HEK293 (cell line): ENCODE results near the gene NREP.

Experiments used
- EGR2 ChIP-seq: fragments of 450-650 bp; formaldehyde crosslinking; IDR thresholded peaks from 2 replicates; pipeline ENCODE4 v1.5.1; 2016; ENCODE audit warnings: low read depth, missing biosample characterization, missing genetic modification characterization
- KLF1 ChIP-seq: fragments of 450-650 bp; formaldehyde crosslinking; IDR thresholded peaks from 2 replicates; pipeline ENCODE4 v1.5.1; 2016; ENCODE audit warnings: missing biosample characterization, missing genetic modification characterization
- MEIS1 ChIP-seq: sonication (generic); formaldehyde crosslinking; IDR thresholded peaks from 2 replicates; pipeline ENCODE4 v1.8.1; 2022; ENCODE audit warnings: missing genetic modification reagents, mild to moderate bottlenecking, borderline replicate concordance
- MZF1 ChIP-seq: fragments of 450-650 bp; formaldehyde crosslinking; IDR thresholded peaks from 2 replicates; pipeline ENCODE4 v1.5.1; 2017; ENCODE audit warnings: missing biosample characterization, missing genetic modification characterization, borderline replicate concordance
- OVOL3 ChIP-seq: fragments of 450-650 bp; formaldehyde crosslinking; IDR thresholded peaks from 2 replicates; pipeline ENCODE4 v1.5.1; 2016; ENCODE audit warnings: missing biosample characterization, missing genetic modification characterization
- SCRT2 ChIP-seq: fragments of 450-650 bp; formaldehyde crosslinking; IDR thresholded peaks from 2 replicates; pipeline ENCODE4 v1.5.1; 2016; ENCODE audit warnings: missing biosample characterization, missing genetic modification characterization
- YY1 ChIP-seq: fragments of 450-650 bp; formaldehyde crosslinking; IDR thresholded peaks from 2 replicates; pipeline ENCODE4 v1.5.1; 2018; ENCODE audit warnings: missing biosample characterization, missing genetic modification characterization
- ZEB2 ChIP-seq: fragments of 450-650 bp; formaldehyde crosslinking; IDR thresholded peaks from 2 replicates; pipeline ENCODE4 v1.5.1; 2016; ENCODE audit warnings: missing biosample characterization, missing genetic modification characterization
- ZNF112 ChIP-seq: fragments of 450-650 bp; formaldehyde crosslinking; IDR thresholded peaks from 2 replicates; pipeline ENCODE4 v1.5.0; 2017; ENCODE audit warnings: missing biosample characterization, missing genetic modification characterization
- ZNF140 ChIP-seq: fragments of 450-650 bp; formaldehyde crosslinking; IDR thresholded peaks from 2 replicates; pipeline ENCODE4 v1.5.1; 2016; ENCODE audit warnings: missing biosample characterization, missing genetic modification characterization
- ZNF184 ChIP-seq: fragments of 450-650 bp; IDR thresholded peaks from 2 replicates; pipeline ENCODE4 v1.5.1; 2018; ENCODE audit warnings: missing biosample characterization, mild to moderate bottlenecking, missing genetic modification characterization
- ZNF239 ChIP-seq: fragments of 450-650 bp; formaldehyde crosslinking; IDR thresholded peaks from 2 replicates; pipeline ENCODE4 v1.5.1; 2016; ENCODE audit warnings: missing biosample characterization, missing genetic modification characterization
- ZNF324 ChIP-seq: fragments of 450-650 bp; formaldehyde crosslinking; IDR thresholded peaks from 2 replicates; pipeline ENCODE4 v1.5.1; 2016; ENCODE audit warnings: missing biosample characterization, missing genetic modification characterization
- ZNF654 ChIP-seq: fragments of 450-650 bp; formaldehyde crosslinking; IDR thresholded peaks from 2 replicates; pipeline ENCODE4 v1.5.1; 2016; ENCODE audit warnings: low read depth, missing biosample characterization, missing genetic modification characterization
- ZNF701 ChIP-seq: fragments of 450-650 bp; formaldehyde crosslinking; IDR thresholded peaks from 2 replicates; pipeline ENCODE4 v1.5.1; 2016; ENCODE audit warnings: missing biosample characterization, missing genetic modification characterization
- ZNF792 ChIP-seq: fragments of 450-650 bp; formaldehyde crosslinking; IDR thresholded peaks from 2 replicates; pipeline ENCODE4 v1.5.1; 2016; ENCODE audit warnings: missing biosample characterization, missing genetic modification characterization
- ZXDB ChIP-seq: fragments of 450-650 bp; formaldehyde crosslinking; IDR thresholded peaks from 2 replicates; pipeline ENCODE4 v1.5.1; 2016; ENCODE audit warnings: missing biosample characterization, missing genetic modification characterization
- TF ChIP-seq, protein P1 (sequence below): fragments of 450-650 bp; formaldehyde crosslinking; IDR thresholded peaks from 2 replicates; pipeline ENCODE4 v1.5.1; 2016; ENCODE audit warnings: missing biosample characterization, missing genetic modification characterization
- TF ChIP-seq, protein P2 (sequence below): fragments of 450-650 bp; formaldehyde crosslinking; conservative IDR thresholded peaks from 2 replicates; pipeline ENCODE4 v1.5.1; 2016; ENCODE audit warnings: low read depth, missing biosample characterization, missing genetic modification characterization
- TF ChIP-seq, protein P3 (sequence below): fragments of 450-650 bp; formaldehyde crosslinking; IDR thresholded peaks from 2 replicates; pipeline ENCODE4 v1.5.1; 2016; ENCODE audit warnings: missing biosample characterization, missing genetic modification characterization
- TF ChIP-seq, protein P4 (sequence below): fragments of 450-650 bp; formaldehyde crosslinking; IDR thresholded peaks from 2 replicates; pipeline ENCODE4 v1.5.1; 2016; ENCODE audit warnings: missing biosample characterization, missing genetic modification characterization, low read depth
- TF ChIP-seq, protein P5 (sequence below): fragments of 450-650 bp; formaldehyde crosslinking; IDR thresholded peaks from 2 replicates; pipeline ENCODE4 v1.5.1; 2017; ENCODE audit warnings: missing biosample characterization, missing genetic modification characterization
- TF ChIP-seq, protein P6 (sequence below): fragments of 450-650 bp; formaldehyde crosslinking; IDR thresholded peaks from 2 replicates; pipeline ENCODE4 v1.5.1; 2017; ENCODE audit warnings: missing biosample characterization, missing genetic modification characterization
- TF ChIP-seq, protein P7 (sequence below): fragments of 450-650 bp; formaldehyde crosslinking; IDR thresholded peaks from 2 replicates; pipeline ENCODE4 v1.5.1; 2017; ENCODE audit warnings: missing biosample characterization, mild to moderate bottlenecking, missing genetic modification characterization, moderate library complexity

NREP gene

DNA sequence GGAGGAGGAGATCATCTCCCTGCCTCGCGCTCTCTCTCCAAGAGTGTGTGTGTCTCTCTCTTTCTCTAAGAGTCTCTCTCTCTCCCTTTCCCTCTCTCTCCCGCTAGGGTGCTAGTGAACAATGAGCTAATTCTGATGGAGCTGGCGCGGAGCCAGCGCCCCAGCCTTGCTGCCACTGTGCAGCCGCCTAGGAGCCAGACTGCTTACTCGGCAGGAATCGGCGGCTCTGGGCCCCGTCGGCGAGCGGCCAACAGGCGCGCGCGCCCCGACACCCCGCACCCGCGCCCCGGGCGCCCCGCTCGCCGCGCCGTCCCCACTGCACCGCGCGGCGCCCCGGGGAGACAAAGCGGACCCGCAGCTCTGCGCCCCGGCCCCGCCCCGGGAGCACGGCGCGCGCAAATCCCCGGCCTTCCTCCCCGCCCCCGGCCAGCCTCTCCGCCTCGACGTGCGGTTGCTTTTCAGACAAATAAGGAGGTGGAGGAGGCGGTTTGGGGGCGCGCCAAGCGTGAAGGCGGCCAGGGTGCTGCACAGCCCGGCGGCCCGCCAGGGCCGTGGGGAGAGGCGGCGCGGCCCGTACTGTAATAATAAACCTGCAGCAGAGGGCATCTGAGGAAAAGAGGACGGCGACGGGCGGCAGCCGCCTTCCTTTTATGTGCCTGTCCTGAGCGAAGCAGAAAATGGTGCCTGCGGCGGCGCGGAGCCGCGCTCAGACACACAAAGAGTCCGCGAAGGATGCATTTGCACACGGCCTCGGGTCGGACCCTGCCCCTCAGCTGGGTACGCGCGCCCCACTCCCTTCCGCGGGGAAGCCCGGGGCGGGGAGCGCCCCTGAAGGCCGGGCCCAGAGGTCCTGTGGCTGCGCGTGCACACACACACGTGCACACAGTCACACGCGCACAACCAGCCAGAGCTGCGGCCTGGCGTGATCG is 625 bp upstream of the NREP start (continued):
- TF ChIP-seq, protein P1, sequence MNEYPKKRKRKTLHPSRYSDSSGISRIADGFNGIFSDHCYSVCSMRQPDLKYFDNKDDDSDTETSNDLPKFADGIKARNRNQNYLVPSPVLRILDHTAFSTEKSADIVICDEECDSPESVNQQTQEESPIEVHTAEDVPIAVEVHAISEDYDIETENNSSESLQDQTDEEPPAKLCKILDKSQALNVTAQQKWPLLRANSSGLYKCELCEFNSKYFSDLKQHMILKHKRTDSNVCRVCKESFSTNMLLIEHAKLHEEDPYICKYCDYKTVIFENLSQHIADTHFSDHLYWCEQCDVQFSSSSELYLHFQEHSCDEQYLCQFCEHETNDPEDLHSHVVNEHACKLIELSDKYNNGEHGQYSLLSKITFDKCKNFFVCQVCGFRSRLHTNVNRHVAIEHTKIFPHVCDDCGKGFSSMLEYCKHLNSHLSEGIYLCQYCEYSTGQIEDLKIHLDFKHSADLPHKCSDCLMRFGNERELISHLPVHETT: peak; percentile 36; the same call in 1 of the 2 replicates
- peak; percentile 98 for TF ChIP-seq ZXDB (tag by site-specific recombination)
- TF ChIP-seq, protein P2, sequence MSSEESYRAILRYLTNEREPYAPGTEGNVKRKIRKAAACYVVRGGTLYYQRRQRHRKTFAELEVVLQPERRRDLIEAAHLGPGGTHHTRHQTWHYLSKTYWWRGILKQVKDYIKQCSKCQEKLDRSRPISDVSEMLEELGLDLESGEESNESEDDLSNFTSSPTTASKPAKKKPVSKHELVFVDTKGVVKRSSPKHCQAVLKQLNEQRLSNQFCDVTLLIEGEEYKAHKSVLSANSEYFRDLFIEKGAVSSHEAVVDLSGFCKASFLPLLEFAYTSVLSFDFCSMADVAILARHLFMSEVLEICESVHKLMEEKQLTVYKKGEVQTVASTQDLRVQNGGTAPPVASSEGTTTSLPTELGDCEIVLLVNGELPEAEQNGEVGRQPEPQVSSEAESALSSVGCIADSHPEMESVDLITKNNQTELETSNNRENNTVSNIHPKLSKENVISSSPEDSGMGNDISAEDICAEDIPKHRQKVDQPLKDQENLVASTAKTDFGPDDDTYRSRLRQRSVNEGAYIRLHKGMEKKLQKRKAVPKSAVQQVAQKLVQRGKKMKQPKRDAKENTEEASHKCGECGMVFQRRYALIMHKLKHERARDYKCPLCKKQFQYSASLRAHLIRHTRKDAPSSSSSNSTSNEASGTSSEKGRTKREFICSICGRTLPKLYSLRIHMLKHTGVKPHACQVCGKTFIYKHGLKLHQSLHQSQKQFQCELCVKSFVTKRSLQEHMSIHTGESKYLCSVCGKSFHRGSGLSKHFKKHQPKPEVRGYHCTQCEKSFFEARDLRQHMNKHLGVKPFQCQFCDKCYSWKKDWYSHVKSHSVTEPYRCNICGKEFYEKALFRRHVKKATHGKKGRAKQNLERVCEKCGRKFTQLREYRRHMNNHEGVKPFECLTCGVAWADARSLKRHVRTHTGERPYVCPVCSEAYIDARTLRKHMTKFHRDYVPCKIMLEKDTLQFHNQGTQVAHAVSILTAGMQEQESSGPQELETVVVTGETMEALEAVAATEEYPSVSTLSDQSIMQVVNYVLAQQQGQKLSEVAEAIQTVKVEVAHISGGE: peak; percentile 34; the same call in 1 of the 2 replicates
- TF ChIP-seq, protein P3, sequence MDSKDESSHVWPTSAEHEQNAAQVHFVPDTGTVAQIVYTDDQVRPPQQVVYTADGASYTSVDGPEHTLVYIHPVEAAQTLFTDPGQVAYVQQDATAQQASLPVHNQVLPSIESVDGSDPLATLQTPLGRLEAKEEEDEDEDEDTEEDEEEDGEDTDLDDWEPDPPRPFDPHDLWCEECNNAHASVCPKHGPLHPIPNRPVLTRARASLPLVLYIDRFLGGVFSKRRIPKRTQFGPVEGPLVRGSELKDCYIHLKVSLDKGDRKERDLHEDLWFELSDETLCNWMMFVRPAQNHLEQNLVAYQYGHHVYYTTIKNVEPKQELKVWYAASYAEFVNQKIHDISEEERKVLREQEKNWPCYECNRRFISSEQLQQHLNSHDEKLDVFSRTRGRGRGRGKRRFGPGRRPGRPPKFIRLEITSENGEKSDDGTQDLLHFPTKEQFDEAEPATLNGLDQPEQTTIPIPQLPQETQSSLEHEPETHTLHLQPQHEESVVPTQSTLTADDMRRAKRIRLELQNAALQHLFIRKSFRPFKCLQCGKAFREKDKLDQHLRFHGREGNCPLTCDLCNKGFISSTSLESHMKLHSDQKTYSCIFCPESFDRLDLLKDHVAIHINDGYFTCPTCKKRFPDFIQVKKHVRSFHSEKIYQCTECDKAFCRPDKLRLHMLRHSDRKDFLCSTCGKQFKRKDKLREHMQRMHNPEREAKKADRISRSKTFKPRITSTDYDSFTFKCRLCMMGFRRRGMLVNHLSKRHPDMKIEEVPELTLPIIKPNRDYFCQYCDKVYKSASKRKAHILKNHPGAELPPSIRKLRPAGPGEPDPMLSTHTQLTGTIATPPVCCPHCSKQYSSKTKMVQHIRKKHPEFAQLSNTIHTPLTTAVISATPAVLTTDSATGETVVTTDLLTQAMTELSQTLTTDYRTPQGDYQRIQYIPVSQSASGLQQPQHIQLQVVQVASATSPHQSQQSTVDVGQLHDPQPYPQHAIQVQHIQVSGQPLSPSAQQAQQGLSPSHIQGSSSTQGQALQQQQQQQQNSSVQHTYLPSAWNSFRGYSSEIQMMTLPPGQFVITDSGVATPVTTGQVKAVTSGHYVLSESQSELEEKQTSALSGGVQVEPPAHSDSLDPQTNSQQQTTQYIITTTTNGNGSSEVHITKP (tag by site-specific recombination): peak; percentile 47
- TF ChIP-seq, protein P4, sequence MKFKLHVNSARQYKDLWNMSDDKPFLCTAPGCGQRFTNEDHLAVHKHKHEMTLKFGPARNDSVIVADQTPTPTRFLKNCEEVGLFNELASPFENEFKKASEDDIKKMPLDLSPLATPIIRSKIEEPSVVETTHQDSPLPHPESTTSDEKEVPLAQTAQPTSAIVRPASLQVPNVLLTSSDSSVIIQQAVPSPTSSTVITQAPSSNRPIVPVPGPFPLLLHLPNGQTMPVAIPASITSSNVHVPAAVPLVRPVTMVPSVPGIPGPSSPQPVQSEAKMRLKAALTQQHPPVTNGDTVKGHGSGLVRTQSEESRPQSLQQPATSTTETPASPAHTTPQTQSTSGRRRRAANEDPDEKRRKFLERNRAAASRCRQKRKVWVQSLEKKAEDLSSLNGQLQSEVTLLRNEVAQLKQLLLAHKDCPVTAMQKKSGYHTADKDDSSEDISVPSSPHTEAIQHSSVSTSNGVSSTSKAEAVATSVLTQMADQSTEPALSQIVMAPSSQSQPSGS: no peak
- no peak for TF ChIP-seq ZNF701 (tag by site-specific recombination)
- TF ChIP-seq, protein P5, sequence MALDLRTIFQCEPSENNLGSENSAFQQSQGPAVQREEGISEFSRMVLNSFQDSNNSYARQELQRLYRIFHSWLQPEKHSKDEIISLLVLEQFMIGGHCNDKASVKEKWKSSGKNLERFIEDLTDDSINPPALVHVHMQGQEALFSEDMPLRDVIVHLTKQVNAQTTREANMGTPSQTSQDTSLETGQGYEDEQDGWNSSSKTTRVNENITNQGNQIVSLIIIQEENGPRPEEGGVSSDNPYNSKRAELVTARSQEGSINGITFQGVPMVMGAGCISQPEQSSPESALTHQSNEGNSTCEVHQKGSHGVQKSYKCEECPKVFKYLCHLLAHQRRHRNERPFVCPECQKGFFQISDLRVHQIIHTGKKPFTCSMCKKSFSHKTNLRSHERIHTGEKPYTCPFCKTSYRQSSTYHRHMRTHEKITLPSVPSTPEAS: peak; percentile 80
- TF ChIP-seq ZNF184 (tag by site-specific recombination): peak; percentile 52; the same call in 1 of the 2 replicates
- TF ChIP-seq, protein P6, sequence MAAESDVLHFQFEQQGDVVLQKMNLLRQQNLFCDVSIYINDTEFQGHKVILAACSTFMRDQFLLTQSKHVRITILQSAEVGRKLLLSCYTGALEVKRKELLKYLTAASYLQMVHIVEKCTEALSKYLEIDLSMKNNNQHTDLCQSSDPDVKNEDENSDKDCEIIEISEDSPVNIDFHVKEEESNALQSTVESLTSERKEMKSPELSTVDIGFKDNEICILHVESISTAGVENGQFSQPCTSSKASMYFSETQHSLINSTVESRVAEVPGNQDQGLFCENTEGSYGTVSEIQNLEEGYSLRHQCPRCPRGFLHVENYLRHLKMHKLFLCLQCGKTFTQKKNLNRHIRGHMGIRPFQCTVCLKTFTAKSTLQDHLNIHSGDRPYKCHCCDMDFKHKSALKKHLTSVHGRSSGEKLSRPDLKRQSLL: peak; percentile 40; the same call in 1 of the 2 replicates
- TF ChIP-seq, protein P7, sequence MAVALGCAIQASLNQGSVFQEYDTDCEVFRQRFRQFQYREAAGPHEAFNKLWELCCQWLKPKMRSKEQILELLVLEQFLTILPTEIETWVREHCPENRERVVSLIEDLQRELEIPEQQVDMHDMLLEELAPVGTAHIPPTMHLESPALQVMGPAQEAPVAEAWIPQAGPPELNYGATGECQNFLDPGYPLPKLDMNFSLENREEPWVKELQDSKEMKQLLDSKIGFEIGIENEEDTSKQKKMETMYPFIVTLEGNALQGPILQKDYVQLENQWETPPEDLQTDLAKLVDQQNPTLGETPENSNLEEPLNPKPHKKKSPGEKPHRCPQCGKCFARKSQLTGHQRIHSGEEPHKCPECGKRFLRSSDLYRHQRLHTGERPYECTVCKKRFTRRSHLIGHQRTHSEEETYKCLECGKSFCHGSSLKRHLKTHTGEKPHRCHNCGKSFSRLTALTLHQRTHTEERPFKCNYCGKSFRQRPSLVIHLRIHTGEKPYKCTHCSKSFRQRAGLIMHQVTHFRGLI (tag by site-specific recombination): peak; percentile 59
- TF ChIP-seq MZF1 (tag by site-specific recombination): 0 out of 2 replicates have a peak, but pooled peaks have one; percentile 71
- no peak for TF ChIP-seq ZNF112 (tag by site-specific recombination)
- peak; percentile 46; the same call in 1 of the 2 replicates for TF ChIP-seq ZNF324 (tag by site-specific recombination)
- peak; percentile 74 for TF ChIP-seq ZEB2 (tag by site-specific recombination)
- 0 out of 2 replicates have a peak, but pooled peaks have one; percentile 51 for TF ChIP-seq MEIS1
- no peak for TF ChIP-seq ZNF654 (tag by site-specific recombination)
- TF ChIP-seq OVOL3 (tag by site-specific recombination): peak; percentile 50; the same call in 1 of the 2 replicates
- no peak for TF ChIP-seq ZNF140 (tag by site-specific recombination)
- TF ChIP-seq ZNF792: no peak
- no peak for TF ChIP-seq ZNF239
- TF ChIP-seq KLF1 (tag by site-specific recombination): peak; percentile 48
- TF ChIP-seq EGR2: peak; percentile 94
- peak; percentile 65; the same call in 1 of the 2 replicates for TF ChIP-seq YY1 (tag by site-specific recombination)
- TF ChIP-seq SCRT2 (tag by site-specific recombination): no peak
